Lower leg skin (tissue), 3 donors: Measurements from ENCODE around the gene NATD1.

Source experiments
- CTCF ChIP-seq, 3 donors: fragments of 450-650 bp; IDR thresholded peaks; one replicate each; pipeline ENCODE4 v1.5.1; 2016; ENCODE audit warnings: antibody characterized with exemption in 3 of 3, mild to moderate bottlenecking in 3 of 3, moderate library complexity in 2 of 3
- POLR2A ChIP-seq, 2 donors: fragments of 450-650 bp; IDR thresholded peaks; one replicate each; pipeline ENCODE4 v1.6.1; 2016 to 2017; ENCODE audit warnings: antibody characterized with exemption in 2 of 2, mild to moderate bottlenecking in 1 of 2, moderate library complexity in 1 of 2

- TF ChIP-seq CTCF (IDR thresholded peaks at IDR 0.05) (no peak), POLR2A (IDR thresholded peaks at IDR 0.05) (no peak)
Observed at GRCh38 chr17:21297026-21297520, 43.9 kb upstream of the NATD1 start.
